Stimulated activated CD8-positive, alpha-beta memory T cell treated with anti-CD3 and anti-CD28 coated beads, Interleukin-4, amount 100 ng/mL, for 48 hours (primary cell): ENCODE results near the gene CCN5.

Experiments used
- DNase-seq: peaks from one replicate; pipeline ENCODE4 v3.0.0-alpha.2; 2020

Gene CCN5

GRCh38 chr20:44717986-44718385, 2.8 kb downstream of the CCN5 start:
- DNase-seq: no peak

- no peak for DNase-seq
Observed at GRCh38 chr20:44719841-44720240, 4.7 kb downstream of the CCN5 start.

GRCh38 chr20:44720621-44720996, 5.4 kb downstream of the CCN5 start:
- DNase-seq: no peak

GRCh38 chr20:44720997-44721784, 6.0 kb downstream of the CCN5 start:
- no peak for DNase-seq

DNA sequence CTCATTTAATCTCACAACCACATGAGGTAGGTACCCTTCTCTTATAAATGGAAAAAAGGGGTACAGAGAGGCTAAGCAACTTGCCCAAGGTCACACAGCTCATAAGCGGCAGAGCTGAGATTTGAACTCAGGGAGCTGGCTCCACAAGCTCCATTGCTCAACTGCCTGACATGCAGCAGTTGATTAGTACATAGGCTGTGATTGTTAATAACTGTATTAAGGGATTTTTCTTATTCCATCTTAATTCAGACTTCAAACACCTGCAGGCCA, 6.6 kb downstream of the CCN5 start:
- DNase-seq: no peak

GRCh38 chr20:44722990-44723389, 7.8 kb downstream of the CCN5 start:
- no peak for DNase-seq

DNA sequence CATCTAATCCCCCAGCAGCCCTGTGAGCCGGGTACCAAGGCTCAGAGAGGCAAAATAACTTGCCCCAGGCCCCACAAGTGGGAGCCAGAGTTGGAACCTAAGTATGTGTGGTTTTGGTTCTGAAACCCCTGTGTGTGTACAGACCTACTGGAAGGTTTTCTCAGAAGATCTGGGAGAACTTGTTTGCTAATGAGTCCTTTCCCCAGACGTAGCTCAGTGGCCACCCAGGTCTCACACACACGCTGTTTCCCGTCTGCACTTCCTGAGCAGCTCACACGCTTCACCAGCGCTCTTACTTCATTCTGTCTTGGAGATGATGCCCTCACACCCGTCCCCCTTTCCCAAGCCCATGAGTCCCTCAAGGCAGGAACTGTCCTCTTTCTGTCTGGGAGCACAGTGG, 8.2 kb downstream of the CCN5 start:
- no peak for DNase-seq

DNA sequence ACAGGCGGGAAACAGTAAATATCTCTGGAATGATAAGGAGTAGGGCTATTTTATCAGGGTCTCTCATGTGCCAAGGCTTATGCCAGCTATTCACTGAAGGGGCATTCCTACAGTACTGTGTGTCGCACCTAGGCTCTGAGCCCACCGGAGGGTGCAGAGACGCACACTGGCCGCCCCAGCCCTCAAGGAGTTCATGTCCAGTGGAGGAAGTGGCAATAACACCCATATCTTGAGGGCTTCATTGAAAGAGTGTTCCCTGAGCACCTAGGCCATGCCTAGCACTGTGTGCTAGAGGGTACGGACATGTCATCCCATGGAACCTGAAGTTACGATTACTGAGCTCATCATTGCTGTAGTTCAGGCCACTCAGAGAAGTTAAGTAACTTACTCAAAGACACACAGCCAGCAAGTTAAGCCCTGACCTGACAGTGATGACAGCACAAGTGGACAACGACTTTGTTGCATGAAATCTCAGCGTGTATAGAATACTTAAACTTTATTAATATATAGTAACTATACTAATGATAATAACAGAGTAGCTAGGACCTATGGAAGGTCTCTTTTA, 8.7 kb downstream of the CCN5 start:
- DNase-seq: no peak

GRCh38 chr20:44724423-44725091, 9.4 kb downstream of the CCN5 start:
- DNase-seq: no peak

DNA sequence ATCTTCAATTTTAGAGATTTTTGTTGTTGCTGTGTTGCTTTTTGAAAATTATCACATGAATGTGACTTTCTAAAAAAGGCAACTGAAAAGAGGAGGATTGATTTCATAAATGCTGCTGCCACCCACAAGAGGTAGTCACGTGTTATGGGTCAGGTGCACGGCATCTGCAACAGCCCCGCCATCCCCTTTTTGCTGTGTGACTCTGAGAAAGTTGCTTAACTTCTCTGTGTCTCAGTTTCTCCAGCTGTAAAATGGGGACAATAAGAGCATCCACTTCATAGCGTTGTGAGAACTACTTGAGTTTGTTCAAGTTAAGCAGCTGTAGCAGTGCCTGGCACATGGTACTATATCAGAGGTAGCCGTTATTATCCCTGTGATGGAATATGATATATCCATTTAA, 10.7 kb downstream of the CCN5 start:
- DNase-seq: no peak

DNA sequence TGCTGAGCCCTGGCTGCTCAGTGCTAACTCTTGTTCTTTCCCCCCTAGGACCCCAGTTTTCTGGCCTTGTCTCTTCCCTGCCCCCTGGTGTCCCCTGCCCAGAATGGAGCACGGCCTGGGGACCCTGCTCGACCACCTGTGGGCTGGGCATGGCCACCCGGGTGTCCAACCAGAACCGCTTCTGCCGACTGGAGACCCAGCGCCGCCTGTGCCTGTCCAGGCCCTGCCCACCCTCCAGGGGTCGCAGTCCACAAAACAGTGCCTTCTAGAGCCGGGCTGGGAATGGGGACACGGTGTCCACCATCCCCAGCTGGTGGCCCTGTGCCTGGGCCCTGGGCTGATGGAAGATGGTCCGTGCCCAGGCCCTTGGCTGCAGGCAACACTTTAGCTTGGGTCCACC, 11.9 kb downstream of the CCN5 start:
- DNase-seq: no peak

GRCh38 chr20:44727651-44728050, 12.5 kb downstream of the CCN5 start:
- no peak for DNase-seq

DNA sequence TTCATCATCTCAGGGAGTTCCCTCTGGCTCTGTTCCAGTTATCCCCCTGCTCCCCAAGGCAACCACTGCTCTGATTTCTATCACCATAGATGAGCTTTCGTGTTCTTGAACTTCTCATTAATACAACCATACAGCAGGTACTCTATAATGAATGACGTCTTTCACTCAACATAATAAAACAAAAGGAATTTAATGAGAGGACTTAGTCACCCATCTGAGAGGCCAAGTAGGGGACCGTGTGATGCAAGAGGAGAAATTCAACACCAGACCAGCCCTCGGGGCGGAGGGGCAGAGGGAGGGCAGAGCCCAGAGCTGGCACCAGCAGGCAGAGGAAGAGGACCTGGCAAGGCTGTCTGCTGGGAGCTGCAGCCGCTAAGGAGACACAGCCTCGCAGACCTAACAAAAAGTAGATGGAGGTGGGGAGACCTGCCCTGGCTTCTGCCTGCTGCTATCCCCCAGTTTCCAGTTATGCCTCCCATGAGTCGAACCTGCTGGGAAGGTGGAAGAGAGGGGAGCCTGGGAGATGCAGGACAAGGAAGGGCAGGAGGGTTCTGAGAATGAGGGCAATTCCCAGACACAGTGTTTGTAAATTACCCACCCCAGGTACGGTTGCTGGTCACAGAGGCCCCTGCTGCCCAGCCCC, 13.8 kb downstream of the CCN5 start:
- DNase-seq: no peak

DNA sequence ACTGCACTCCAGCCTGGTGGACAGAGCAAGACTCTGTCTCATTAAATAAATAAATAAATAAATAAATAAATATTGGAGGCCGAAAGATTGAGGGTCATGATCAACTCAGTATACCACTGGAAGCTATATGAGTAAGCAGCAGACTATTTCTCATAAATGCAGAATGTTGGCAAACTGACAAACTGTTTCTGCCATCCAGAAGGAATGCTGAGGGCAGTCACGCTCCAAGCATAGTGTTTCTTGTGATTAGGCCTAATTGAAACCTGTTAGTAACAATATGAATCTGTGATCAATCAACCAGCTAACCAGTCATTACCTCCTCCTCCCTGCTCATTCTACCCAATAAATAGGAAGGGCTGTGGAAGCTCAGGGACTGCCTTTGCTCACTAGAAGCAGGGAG, 15.3 kb downstream of the CCN5 start:
- DNase-seq: no peak

- no peak for DNase-seq
Observed at GRCh38 chr20:44731657-44732056, 16.5 kb downstream of the CCN5 start.

DNA sequence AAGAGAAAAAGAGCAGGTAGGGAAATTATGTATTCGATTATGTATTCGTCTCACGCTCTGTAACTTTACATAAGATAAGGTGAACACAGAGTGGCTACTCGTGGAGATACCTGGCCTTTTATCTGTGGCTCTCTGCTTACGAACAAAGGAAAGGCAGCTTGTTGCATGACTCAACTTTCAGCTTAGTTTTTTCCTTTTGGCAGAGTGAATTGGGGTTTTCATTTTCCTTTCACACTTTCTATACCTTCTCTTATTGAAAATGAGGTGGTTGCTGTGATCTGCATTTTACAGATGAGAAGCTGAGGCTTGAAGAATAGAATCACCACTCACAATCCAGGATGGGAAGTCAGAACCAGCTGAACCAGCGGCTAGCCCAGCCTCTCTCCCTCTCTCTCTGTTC, 17.2 kb downstream of the CCN5 start:
- no peak for DNase-seq

DNA sequence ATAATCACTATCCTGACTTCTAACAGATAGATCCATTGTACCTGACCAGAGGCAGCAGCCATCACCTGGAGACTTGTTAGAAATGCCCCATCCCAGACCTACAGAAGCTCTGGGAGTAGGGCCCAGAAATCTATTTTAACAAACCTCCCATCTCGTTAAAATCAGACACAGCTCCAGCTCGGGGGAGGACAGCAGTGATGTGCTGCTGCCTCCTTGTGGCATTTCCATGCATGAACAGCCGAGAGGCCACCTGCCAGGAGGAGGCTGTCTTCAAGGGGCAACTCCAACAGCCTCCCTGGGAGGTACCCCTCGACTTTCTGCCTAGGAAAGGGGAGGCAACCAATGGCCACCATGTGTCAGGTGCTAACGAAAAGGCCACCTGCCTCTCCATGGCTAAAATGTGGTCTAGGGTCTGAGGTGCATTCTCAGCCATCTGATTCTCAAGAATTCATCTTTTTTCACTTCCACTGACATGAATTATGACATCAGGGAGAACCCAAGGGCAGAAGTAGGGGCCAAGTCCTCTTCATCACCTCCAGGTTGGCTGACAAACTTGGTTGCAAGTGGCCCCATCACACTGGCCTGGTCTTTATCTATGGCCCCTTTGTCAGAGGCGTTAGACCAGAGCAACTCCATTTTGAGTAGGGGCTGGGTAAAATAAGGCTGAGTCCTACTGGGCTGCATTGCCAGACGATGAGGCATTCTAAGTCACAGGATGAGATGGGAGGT, 18.3 kb downstream of the CCN5 start:
- peak; percentile 75 for DNase-seq

- DNase-seq: no peak
Observed at GRCh38 chr20:44734938-44735337, 19.8 kb downstream of the CCN5 start.

DNA sequence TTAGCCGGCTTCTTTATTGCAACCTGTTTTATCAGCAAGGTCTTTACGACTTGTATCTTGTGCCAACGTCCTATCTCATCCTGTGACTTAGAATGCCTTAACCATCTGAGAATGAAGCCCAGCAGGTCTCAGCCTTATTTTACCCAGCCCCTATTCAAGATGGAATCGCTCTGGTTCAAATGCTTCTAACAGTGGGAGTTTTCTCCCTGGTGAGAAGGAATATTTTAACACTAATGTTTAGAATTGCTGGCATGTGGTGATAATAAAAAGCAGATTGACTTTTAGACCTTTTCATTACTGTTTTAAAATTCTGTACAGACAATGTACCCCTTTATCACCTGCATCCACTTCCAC, 20.6 kb downstream of the CCN5 start:
- no peak for DNase-seq

GRCh38 chr20:44736170-44737021, 21.2 kb downstream of the CCN5 start:
- no peak for DNase-seq

DNA sequence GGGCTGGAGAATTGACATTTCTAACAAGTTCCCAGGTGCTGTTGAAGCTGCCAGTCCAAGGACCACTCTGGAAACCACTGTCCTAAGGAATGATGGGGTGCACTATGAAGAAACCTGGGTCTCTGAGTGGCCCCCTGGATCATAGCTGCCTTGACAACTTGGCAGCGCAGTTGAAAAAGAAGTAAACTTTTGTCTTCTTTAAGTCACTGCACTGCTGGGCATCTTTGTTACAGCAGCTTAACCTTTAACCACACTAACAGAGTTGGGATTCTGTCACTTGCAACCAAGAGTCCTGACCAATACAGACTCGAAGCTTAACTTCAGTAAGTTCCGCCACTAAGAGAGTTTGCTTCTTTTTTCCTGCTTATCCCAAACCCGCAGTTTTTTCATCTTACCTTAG, 21.9 kb downstream of the CCN5 start:
- DNase-seq: no peak

GRCh38 chr20:44738813-44739477, 23.8 kb downstream of the CCN5 start:
- DNase-seq: peak; percentile 54
